Activated CD4-positive, alpha-beta T cell treated with anti-CD3 and anti-CD28 coated beads for 36 hours (primary cell): Measurements from ENCODE around the gene CCR9. TPM values are rescaled to one million over a fixed set of nuclear protein-coding genes. Genes with fewer than 3 reads are reported as not detected.
A peak's percentile ranks its signal among the peaks of the same experiment; 100 is the strongest.

ENCODE experiments used
- ATAC-seq: fragments of 200-7000 bp; cut with Tn5 transposase; one replicate; pipeline ENCODE4 v1.10.0; 2021; ENCODE audit warnings: mild to moderate bottlenecking, moderate library complexity
- CTCF ChIA-PET: fragments of 350-600 bp; sonication (Branson Sonifier 250); formaldehyde crosslinking; loops from one replicate; lab custom pipeline; 2021; ENCODE audit warnings: antibody characterized with exemption; lab: Charles Lee
- POLR2A ChIA-PET: fragments of 350-600 bp; sonication (Branson Sonifier 250); formaldehyde crosslinking; loops from one replicate; lab custom pipeline; 2021; ENCODE audit warnings: antibody characterized with exemption, inconsistent platforms; lab: Charles Lee
- DNase-seq: peaks from one replicate; pipeline ENCODE4 v3.0.0-alpha.2; 2020
- H3K27ac Mint-ChIP-seq: one replicate; pipeline ENCODE4 v1.8.0; 2021; ENCODE audit warnings: mixed read lengths
- H3K27me3 Mint-ChIP-seq: one replicate; pipeline ENCODE4 v1.8.0; 2021; ENCODE audit warnings: mixed read lengths
- H3K36me3 Mint-ChIP-seq: one replicate; pipeline ENCODE4 v1.8.0; 2021; ENCODE audit warnings: low read depth, mixed read lengths
- H3K4me1 Mint-ChIP-seq: one replicate; pipeline ENCODE4 v1.8.0; 2021; ENCODE audit warnings: mixed read lengths
- H3K4me3 Mint-ChIP-seq: one replicate; pipeline ENCODE4 v1.8.0; 2021; ENCODE audit warnings: mild to moderate bottlenecking, moderate library complexity, mixed read lengths
- H3K9me3 Mint-ChIP-seq: one replicate; pipeline ENCODE4 v1.8.0; 2021; ENCODE audit warnings: low read depth, mixed read lengths
- intact Hi-C, 2 experiments: fragments of 100-400 bp; cut with DNase I in 1 of 2; cut with micrococcal nuclease in 1 of 2; formaldehyde crosslinking; loops; one replicate each; pipeline versions ENCODE4 v1.14.2 to v1.15.1; 2022 to 2024; cut with DNase I, micrococcal nuclease
- total RNA-seq, 2 experiments: library from RNA; stranded (reverse); gene quantifications; one replicate each; pipeline ENCODE4 v1.2.3, GENCODE V29; 2021

CCR9 gene
- total RNA-seq, 2 experiments from 2014 or later, result not detected

- peaks cover 2% of the 10 kb centered on the region for H3K36me3 Mint-ChIP-seq
- intact Hi-C loops, result no loop called here
- no peak overlapping the region for H3K4me3 Mint-ChIP-seq
- H3K9me3 Mint-ChIP-seq, result peaks cover 5% of the 10 kb centered on the region
- ChIA-PET CTCF (interaction anchor here (0.8 to 1.0 kb wide), 2 partner anchors 17 to 146 kb away, joined by 3 to 4 read pairs; partner anchors contain the start of gene LZTFL1), POLR2A (no interaction called here)
- H3K27me3 Mint-ChIP-seq, result peaks cover 50% of the 10 kb centered on the region
- no peak overlapping the region for H3K27ac Mint-ChIP-seq
- H3K4me1 Mint-ChIP-seq, result peaks cover 29% of the 10 kb centered on the region
- DNase-seq (no peak), ATAC-seq (no peak)
Observed at GRCh38 chr3:45858809-45859543, 27.4 kb upstream of the CCR9 start.

DNA sequence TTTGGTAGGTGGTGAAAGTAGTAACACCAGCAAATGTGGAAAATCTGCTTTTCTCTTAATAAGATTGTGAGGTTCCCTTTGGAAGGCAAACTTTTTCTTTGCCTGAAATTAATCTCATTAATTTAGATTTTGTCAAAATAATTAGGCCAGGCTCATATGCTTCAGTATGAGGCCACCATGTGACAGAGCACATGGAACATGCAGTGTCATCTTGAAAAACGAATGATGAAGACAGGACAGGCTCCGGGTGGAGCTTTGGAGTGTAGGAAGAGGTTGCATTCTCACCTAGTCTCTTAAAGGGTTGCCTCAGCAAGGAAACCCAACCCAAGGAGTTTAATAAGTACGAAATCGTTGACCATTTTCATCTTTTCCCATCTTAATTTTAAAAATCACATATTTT, 25.9 kb upstream of the CCR9 start:
- intact Hi-C loops, result loop anchor here (2.0 to 10.0 kb wide), 7 partner anchors 18 to 514 kb away; partner anchors contain the start of genes CCR5 (in 2 of the 2), LZTFL1 (in 1 of the 2) and SLC6A20 (in 1 of the 2)
- H3K27ac Mint-ChIP-seq, result no peak overlapping the region
- POLR2A ChIA-PET, result interaction anchor here (0.9 to 1.1 kb wide), 3 partner anchors 21 to 55 kb away, joined by 4 to 6 read pairs (median 6); no protein-coding TSS in a partner anchor
- CTCF ChIA-PET, result interaction anchor here (0.8 to 0.9 kb wide), 2 partner anchors 117 to 211 kb away, joined by 3 to 5 read pairs; no protein-coding TSS in a partner anchor
- peaks cover 38% of the 10 kb centered on the region for H3K4me1 Mint-ChIP-seq
- no peak for DNase-seq
- H3K9me3 Mint-ChIP-seq, result peaks cover 5% of the 10 kb centered on the region
- peaks cover 2% of the 10 kb centered on the region for H3K36me3 Mint-ChIP-seq
- no peak overlapping the region for H3K4me3 Mint-ChIP-seq
- H3K27me3 Mint-ChIP-seq, result peaks cover 49% of the 10 kb centered on the region
- ATAC-seq, result no peak

- no peak overlapping the region for H3K4me3 Mint-ChIP-seq
- H3K27ac Mint-ChIP-seq, result no peak overlapping the region
- CTCF ChIA-PET, result interaction anchor here (0.7 to 1.4 kb wide), 7 partner anchors 17 to 212 kb away, joined by 3 to 5 read pairs (median 3); no protein-coding TSS in a partner anchor
- peaks cover 38% of the 10 kb centered on the region for H3K4me1 Mint-ChIP-seq
- DNase-seq (no peak), ATAC-seq (peak; percentile 79)
- H3K27me3 Mint-ChIP-seq, result peaks cover 49% of the 10 kb centered on the region
- POLR2A ChIA-PET, result interaction anchor here (0.6 to 1.1 kb wide), 5 partner anchors 15 to 416 kb away, joined by 4 to 7 read pairs (median 6); no protein-coding TSS in a partner anchor
- intact Hi-C loops, result loop anchor here (1.0 to 10.0 kb wide), 11 partner anchors 18 to 514 kb away; partner anchors contain the start of genes CCR5 (in 2 of the 2), LZTFL1 (in 2 of the 2) and SLC6A20 (in 1 of the 2)
- H3K36me3 Mint-ChIP-seq, result no peaks in the 10 kb centered on the region
- H3K9me3 Mint-ChIP-seq, result peaks cover 5% of the 10 kb centered on the region
Observed at GRCh38 chr3:45861043-45861719, 25.2 kb upstream of the CCR9 start.

- POLR2A ChIA-PET, result interaction anchor here (0.6 to 1.2 kb wide), 4 partner anchors 16 to 698 kb away, joined by 3 to 5 read pairs (median 3); no protein-coding TSS in a partner anchor
- Mint-ChIP-seq H3K27me3 (peaks cover 52% of the 10 kb centered on the region), H3K4me3 (no peak overlapping the region), H3K36me3 (no peaks in the 10 kb centered on the region), H3K4me1 (peaks cover 46% of the 10 kb centered on the region), H3K9me3 (peaks cover 5% of the 10 kb centered on the region), H3K27ac (no peak overlapping the region)
- CTCF ChIA-PET, result interaction anchor here (0.6 to 1.6 kb wide), 5 partner anchors 9 to 171 kb away, joined by 4 to 7 read pairs (median 5); no protein-coding TSS in a partner anchor
- intact Hi-C loops, result loop anchor here (2.0 to 10.0 kb wide), 7 partner anchors 20 to 510 kb away; partner anchors contain the start of genes CCR5 (in 1 of the 2) and SLC6A20 (in 1 of the 2)
- DNase-seq (peak; percentile 55), ATAC-seq (peak; percentile 71)
Observed at GRCh38 chr3:45864760-45865519, 21.4 kb upstream of the CCR9 start.

DNA sequence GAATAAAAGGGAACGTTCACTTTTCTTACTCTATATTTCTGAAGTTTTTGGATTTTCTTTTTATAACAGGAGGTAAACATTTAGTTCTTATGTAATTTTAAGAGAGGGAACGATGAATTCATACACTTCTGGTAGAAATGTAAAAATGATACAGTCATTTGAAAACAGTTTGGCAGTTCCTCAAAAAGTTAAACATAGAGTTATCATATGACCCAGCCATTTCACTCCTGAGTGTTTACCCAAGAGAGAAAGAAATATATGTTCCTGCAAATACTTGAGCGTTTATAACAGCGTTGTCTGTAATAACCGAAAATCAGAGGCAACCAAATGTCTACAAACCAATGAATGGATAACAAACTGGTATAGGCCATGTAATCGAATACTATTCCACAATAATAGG, 20.8 kb upstream of the CCR9 start:
- Mint-ChIP-seq H3K4me1 (peaks cover 48% of the 10 kb centered on the region), H3K4me3 (no peak overlapping the region), H3K9me3 (peaks cover 5% of the 10 kb centered on the region), H3K36me3 (no peaks in the 10 kb centered on the region), H3K27me3 (peaks cover 56% of the 10 kb centered on the region), H3K27ac (no peak overlapping the region)
- CTCF ChIA-PET, result interaction anchor here (1.3 to 1.6 kb wide), 3 partner anchors 9 to 24 kb away, joined by 5 to 7 read pairs (median 5); no protein-coding TSS in a partner anchor
- ATAC-seq (no peak), DNase-seq (no peak)
- intact Hi-C loops, result loop anchor here (2.0 to 10.0 kb wide), 4 partner anchors 19 to 509 kb away; partner anchors contain the start of gene CCR5 (in 1 of the 2)
- POLR2A ChIA-PET, result interaction anchor here (1.2 kb wide), 1 partner anchor 172 kb away, joined by 3 read pairs; no protein-coding TSS in a partner anchor

DNA sequence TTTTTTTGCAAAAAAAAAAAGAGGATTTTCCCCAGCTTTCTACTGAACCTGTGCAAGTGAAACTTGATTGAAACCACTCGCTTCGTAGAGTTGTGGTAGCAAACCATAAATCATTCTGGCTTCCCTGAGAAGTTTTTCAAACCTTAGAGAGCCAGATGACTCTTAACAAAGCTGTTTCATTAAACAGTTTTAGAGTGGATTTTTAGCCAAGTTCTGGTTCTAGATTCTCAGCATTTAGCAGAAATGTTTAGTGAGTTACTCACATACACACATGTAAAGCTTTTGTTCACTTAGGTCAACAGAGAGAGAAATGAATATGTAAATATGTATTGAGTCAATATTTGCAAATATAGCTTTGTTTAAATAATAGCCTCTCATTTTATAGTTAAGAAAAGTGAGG, 18.1 kb upstream of the CCR9 start:
- ATAC-seq (no peak), DNase-seq (no peak)
- Mint-ChIP-seq H3K4me1 (peaks cover 41% of the 10 kb centered on the region), H3K4me3 (no peak overlapping the region), H3K27ac (no peak overlapping the region), H3K27me3 (peaks cover 54% of the 10 kb centered on the region), H3K9me3 (peaks cover 5% of the 10 kb centered on the region), H3K36me3 (no peaks in the 10 kb centered on the region)
- CTCF ChIA-PET, result interaction anchor here (0.6 to 1.2 kb wide), 3 partner anchors 17 to 58 kb away, joined by 3 to 4 read pairs (median 3); no protein-coding TSS in a partner anchor
- intact Hi-C loops, result loop anchor here in 1 of 2 experiments (5.0 to 10.0 kb wide), 2 partner anchors 199 to 507 kb away; partner anchors contain the start of gene CCR5
- POLR2A ChIA-PET, result no interaction called here

DNA sequence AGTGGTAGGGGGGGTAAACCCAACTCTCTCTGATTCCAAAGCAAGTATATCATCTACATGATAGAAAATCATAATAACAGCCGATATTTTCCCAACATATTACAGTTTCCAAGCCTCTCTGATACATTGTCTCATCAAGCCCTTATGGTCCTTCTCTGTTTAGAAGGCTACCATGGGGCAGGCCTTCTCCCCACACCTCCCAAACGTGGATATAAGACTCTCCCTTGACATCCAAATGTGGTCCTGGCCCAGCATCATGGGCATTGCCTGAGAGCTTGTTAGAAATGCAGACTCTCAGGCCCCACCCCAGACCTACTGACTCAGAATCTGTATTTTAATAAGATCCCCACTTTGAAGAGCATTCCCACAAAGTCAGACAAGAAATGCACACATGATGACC, 17.7 kb upstream of the CCR9 start:
- H3K27ac Mint-ChIP-seq, result no peak overlapping the region
- H3K9me3 Mint-ChIP-seq, result peaks cover 3% of the 10 kb centered on the region
- CTCF ChIA-PET, result interaction anchor here (1.2 kb wide), 1 partner anchor 58 kb away, joined by 4 read pairs; no protein-coding TSS in a partner anchor
- H3K36me3 Mint-ChIP-seq, result no peaks in the 10 kb centered on the region
- peaks cover 41% of the 10 kb centered on the region for H3K4me1 Mint-ChIP-seq
- no peak for ATAC-seq
- POLR2A ChIA-PET, result no interaction called here
- intact Hi-C loops, result loop anchor here in 1 of 2 experiments (5.0 to 10.0 kb wide), 2 partner anchors 199 to 506 kb away; partner anchors contain the start of gene CCR5
- H3K27me3 Mint-ChIP-seq, result peaks cover 52% of the 10 kb centered on the region
- no peak overlapping the region for H3K4me3 Mint-ChIP-seq
- DNase-seq, result no peak

- CTCF ChIA-PET, result no interaction called here
- Mint-ChIP-seq H3K9me3 (peaks cover 4% of the 10 kb centered on the region), H3K4me3 (no peak overlapping the region), H3K4me1 (peaks cover 41% of the 10 kb centered on the region), H3K27me3 (peaks cover 60% of the 10 kb centered on the region), H3K36me3 (no peaks in the 10 kb centered on the region), H3K27ac (no peak overlapping the region)
- intact Hi-C loops, result loop anchor here in 1 of 2 experiments (5.0 to 10.0 kb wide), 2 partner anchors 198 to 505 kb away; partner anchors contain the start of gene CCR5
- POLR2A ChIA-PET, result no interaction called here
- ATAC-seq, result no peak
- DNase-seq, result no peak
Observed at GRCh38 chr3:45869638-45870037, 16.7 kb upstream of the CCR9 start.

DNA sequence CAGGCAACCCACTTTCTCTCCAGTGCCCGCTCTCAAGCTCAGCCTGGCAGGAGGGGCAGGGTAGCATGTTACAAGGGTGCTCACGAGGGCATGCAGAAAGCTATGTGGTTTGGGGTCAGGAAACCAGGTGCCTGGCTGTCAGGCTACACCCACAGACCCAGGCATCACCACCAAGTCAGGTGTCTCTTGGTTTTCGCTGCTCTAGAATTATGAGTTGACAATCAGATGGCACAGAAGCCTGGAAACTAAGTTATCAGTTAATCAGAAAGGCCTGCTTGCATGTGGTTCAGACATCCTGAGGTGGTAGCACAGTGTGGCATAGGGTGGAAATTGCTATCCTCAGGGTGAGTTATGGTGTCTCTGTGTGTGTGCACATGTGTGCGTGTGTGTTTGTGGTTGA, 16.2 kb upstream of the CCR9 start:
- H3K27ac Mint-ChIP-seq, result no peak overlapping the region
- DNase-seq (peak; percentile 66), ATAC-seq (peak; percentile 89)
- no peak overlapping the region for H3K4me3 Mint-ChIP-seq
- ChIA-PET CTCF (no interaction called here), POLR2A (no interaction called here)
- H3K27me3 Mint-ChIP-seq, result peaks cover 58% of the 10 kb centered on the region
- H3K36me3 Mint-ChIP-seq, result no peaks in the 10 kb centered on the region
- peaks cover 4% of the 10 kb centered on the region for H3K9me3 Mint-ChIP-seq
- H3K4me1 Mint-ChIP-seq, result peaks cover 36% of the 10 kb centered on the region
- intact Hi-C loops, result no loop called here

DNA sequence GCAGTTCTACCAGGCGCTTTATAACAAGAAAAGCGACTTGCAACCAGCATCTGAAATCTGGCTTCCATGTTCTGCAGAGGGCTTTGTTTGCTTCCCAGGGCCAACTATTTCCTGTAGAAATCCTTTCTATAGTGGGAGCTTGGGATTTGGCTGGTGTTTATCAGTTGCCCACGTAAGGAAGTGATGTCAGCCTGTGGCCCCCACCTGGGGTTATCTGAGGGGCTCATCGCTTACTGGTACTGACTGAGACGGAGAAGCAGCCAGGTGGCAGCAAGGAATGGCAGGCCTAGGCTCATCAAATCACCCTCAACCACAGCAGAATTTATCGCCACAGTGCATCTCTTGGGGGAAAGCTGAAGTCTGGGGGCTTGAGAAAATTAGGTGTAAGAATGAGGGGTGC, 14.6 kb upstream of the CCR9 start:
- H3K27ac Mint-ChIP-seq, result no peak overlapping the region
- peaks cover 57% of the 10 kb centered on the region for H3K27me3 Mint-ChIP-seq
- H3K9me3 Mint-ChIP-seq, result peaks cover 4% of the 10 kb centered on the region
- DNase-seq (no peak), ATAC-seq (no peak)
- ChIA-PET POLR2A (no interaction called here), CTCF (no interaction called here)
- no peaks in the 10 kb centered on the region for H3K36me3 Mint-ChIP-seq
- intact Hi-C loops, result no loop called here
- H3K4me1 Mint-ChIP-seq, result peaks cover 29% of the 10 kb centered on the region
- H3K4me3 Mint-ChIP-seq, result no peak overlapping the region
